Endothelial cell of umbilical vein (primary cell): Measurements from ENCODE around the gene BCR. TPM values are rescaled to one million over a fixed set of nuclear protein-coding genes. Genes with fewer than 3 reads are reported as not detected.

ENCODE experiments used
- BruUV-seq: library from RNA; stranded (reverse); fragments of 400-500 nt; replicated peaks from 2 replicates; lab custom pipeline; 2021; lab: Mats Ljungman, UMichigan
- CTCF ChIA-PET: fragments of 300-600, 350-600 bp; sonication (Branson Sonifier 250); formaldehyde crosslinking; loops from one replicate; lab custom pipeline; 2021; ENCODE audit warnings: antibody characterized with exemption, inconsistent platforms; lab: Charles Lee
- POLR2A ChIA-PET: fragments of 300-600, 350-600 bp; sonication (Branson Sonifier 250); formaldehyde crosslinking; loops from one replicate; lab custom pipeline; 2021; ENCODE audit warnings: antibody characterized with exemption, inconsistent platforms; lab: Charles Lee
- DNase-seq: peaks from one replicate; pipeline ENCODE4 v3.0.0-alpha.2; 2011; ENCODE audit warnings: low read depth, low spot score
- FAIRE-seq: peaks from 2 replicates; lab custom pipeline; 2011; peaks lifted over from hg19 to GRCh38; lab: Jason Lieb, UNC
- H2AFZ ChIP-seq: 2 replicates; pipeline ENCODE4 v1.6.0; 2012; ENCODE audit warnings: low read depth, low read length, control low read depth, inconsistent platforms
- H3K27ac ChIP-seq: 2 replicates; pipeline ENCODE4 v1.5.1; 2011; ENCODE audit warnings: low read depth, mild to moderate bottlenecking, control low read depth, low read length, moderate library complexity; ENCODE audit not compliant: insufficient read depth
- H3K27me3 ChIP-seq, 2 experiments: 2 replicates each; pipeline versions ENCODE4 v1.6.0 to v1.6.1; 2011; ENCODE audit warnings: low read length in 2 of 2, mixed read lengths in 1 of 2; ENCODE audit not compliant: control insufficient read depth in 2 of 2, insufficient read depth in 2 of 2
- H3K36me3 ChIP-seq, 2 experiments: 2 replicates in 1 of 2; 3 replicates in 1 of 2; pipeline ENCODE4 v1.5.1; 2011; ENCODE audit warnings: low read length in 2 of 2, mild to moderate bottlenecking in 1 of 2, moderate library complexity in 1 of 2; ENCODE audit not compliant: control insufficient read depth in 2 of 2, insufficient read depth in 2 of 2; ENCODE audit errors: extremely low read depth in 1 of 2
- H3K4me1 ChIP-seq: 3 replicates; pipeline ENCODE4 v1.5.1; 2011; ENCODE audit warnings: mild to moderate bottlenecking, low read length; ENCODE audit not compliant: control insufficient read depth, insufficient read depth; ENCODE audit errors: extremely low read depth
- H3K4me2 ChIP-seq: 2 replicates; pipeline ENCODE4 v1.6.1; 2011; ENCODE audit warnings: low read length, control low read depth, mixed read lengths; ENCODE audit not compliant: insufficient read depth
- H3K4me3 ChIP-seq, 3 experiments: fragments of 200-600 bp in 1 of 3; sonication (generic), shearing (Covaris generic) in 1 of 3; replicated peaks in 1 of 3; 2 replicates each; pipeline ENCODE4 v1.5.1; 2011 to 2016; ENCODE audit warnings: control low read depth in 3 of 3, low read length in 3 of 3, mild to moderate bottlenecking in 2 of 3, inconsistent platforms in 1 of 3, low read depth in 1 of 3, moderate library complexity in 1 of 3; ENCODE audit not compliant: insufficient read depth in 1 of 3
- H3K79me2 ChIP-seq: 2 replicates; pipeline ENCODE4 v1.6.0; 2012; ENCODE audit warnings: low read length, inconsistent platforms; ENCODE audit not compliant: control insufficient read depth, insufficient read depth
- H3K9ac ChIP-seq: replicated peaks from 2 replicates; pipeline ENCODE3; 2011; ENCODE audit warnings: low read length, control low read depth; ENCODE audit not compliant: insufficient read depth; ENCODE audit errors: extremely low read depth
- H3K9me1 ChIP-seq: replicated peaks from 3 replicates; pipeline ENCODE4 v1.6.0; 2011; ENCODE audit warnings: mild to moderate bottlenecking, low read length; ENCODE audit not compliant: control insufficient read depth, insufficient read depth; ENCODE audit errors: extremely low read depth
- H3K9me3 ChIP-seq: replicated peaks from 2 replicates; pipeline ENCODE4 v1.5.1; 2012; ENCODE audit warnings: low read length, inconsistent platforms; ENCODE audit not compliant: control insufficient read depth, insufficient read depth
- H4K20me1 ChIP-seq: replicated peaks from 2 replicates; pipeline ENCODE3; 2011; ENCODE audit warnings: mild to moderate bottlenecking, low read length; ENCODE audit not compliant: control insufficient read depth, insufficient read depth; ENCODE audit errors: extremely low read depth
- CTCF ChIP-seq, 2 donors: IDR thresholded peaks; 1 replicate in 1 of 2; 2 replicates in 1 of 2; pipeline ENCODE4 v1.5.1; 2011; ENCODE audit warnings: low read length in 2 of 2, mild to moderate bottlenecking in 2 of 2, moderate library complexity in 2 of 2, control low read depth in 1 of 2, inconsistent platforms in 1 of 2, low read depth in 1 of 2; ENCODE audit not compliant: insufficient read depth in 1 of 2; ENCODE audit errors: extremely low read depth in 1 of 2
- EZH2 ChIP-seq: IDR thresholded peaks from 2 replicates; pipeline ENCODE4 v1.6.1; 2012; ENCODE audit warnings: borderline replicate concordance, low read depth, mild to moderate bottlenecking, moderate library complexity, low read length, inconsistent platforms; ENCODE audit not compliant: severe bottlenecking
- FOS ChIP-seq: IDR thresholded peaks from 2 replicates; pipeline ENCODE4 v1.6.1; 2011; ENCODE audit warnings: mild to moderate bottlenecking, low read length, moderate library complexity, borderline replicate concordance; ENCODE audit not compliant: insufficient read depth
- GATA2 ChIP-seq: IDR thresholded peaks from 2 replicates; pipeline ENCODE4 v1.7.0; 2011; ENCODE audit warnings: low read depth, mild to moderate bottlenecking, moderate library complexity, mixed read lengths, low read length; ENCODE audit not compliant: insufficient read length, insufficient read depth
- JUN ChIP-seq: IDR thresholded peaks from 2 replicates; pipeline ENCODE4 v1.6.1; 2011; ENCODE audit warnings: borderline replicate concordance, low read depth; ENCODE audit not compliant: insufficient read length, insufficient read depth
- MAX ChIP-seq: IDR thresholded peaks from 2 replicates; pipeline ENCODE4 v1.6.1; 2011; ENCODE audit not compliant: insufficient read depth, insufficient read length
- MYC ChIP-seq: IDR thresholded peaks from one replicate; pipeline ENCODE4 v1.6.1; 2011; ENCODE audit warnings: mild to moderate bottlenecking, low read depth, low read length
- POLR2A ChIP-seq: IDR thresholded peaks from 2 replicates; pipeline ENCODE4 v1.6.1; 2012; ENCODE audit warnings: low read depth, mild to moderate bottlenecking, control low read depth, low read length
- POLR2AphosphoS5 ChIP-seq: IDR thresholded peaks from 2 replicates; pipeline ENCODE4 v1.6.1; 2012; ENCODE audit warnings: low read depth, mild to moderate bottlenecking, control low read depth, low read length, moderate library complexity; ENCODE audit not compliant: insufficient read depth
- dilution Hi-C: fragments of 300-500 bp; cut with MboI; formaldehyde crosslinking; loops from one replicate; pipeline ENCODE4 v1.15.0; 2019; ENCODE audit warnings: low sequenced_read_pairs; ENCODE audit not compliant: extremely low pct_ligation_motif_present
- intact Hi-C: fragments of 100-400 bp; cut with micrococcal nuclease; formaldehyde crosslinking; loops from one replicate; pipeline ENCODE4 v1.10.0; 2022
- polyA plus RNA-seq, 4 experiments: library from polyadenylated mRNA; depleted of rRNA in 3 of 4; stranded (reverse) in 3 of 4; unstranded in 1 of 4; fragments of >200 nt; gene quantifications; 2 replicates each; pipeline versions ENCODE4 v1.2.1 to v1.2.3, GENCODE V29; 2011 to 2012; ENCODE audit warnings: missing spikeins in 1 of 4
- total RNA-seq: library from RNA; stranded (reverse); gene quantifications from 2 replicates; pipeline ENCODE4 v1.2.3, GENCODE V29; 2021

BCR gene
- total and polyA plus RNA-seq, 2 donors (not counting 3 experiments of a cell fraction or from before 2014, with no cell fraction given): 129 to 141 TPM

DNA sequence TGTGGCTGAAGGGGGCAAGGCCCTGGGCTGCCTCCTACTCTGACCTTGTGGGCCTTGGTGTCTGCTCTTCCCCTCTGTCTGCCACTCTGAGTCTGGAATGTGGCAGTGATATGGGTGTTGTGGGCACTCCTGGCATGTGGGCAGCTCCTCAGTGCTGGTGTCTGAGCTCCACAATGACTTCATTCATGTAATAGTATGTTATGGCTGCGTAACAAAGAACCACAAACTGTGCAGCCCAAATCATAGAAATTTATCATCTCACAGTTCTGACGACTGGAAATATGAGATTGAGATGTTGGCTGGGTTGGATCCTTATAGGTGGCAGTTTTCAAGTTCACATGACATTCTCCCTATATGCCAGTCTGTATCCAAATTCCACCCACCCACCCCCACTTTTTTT is 59.1 kb downstream of the BCR start:
- Histone ChIP-seq H3K79me2 (peaks cover 95% of the 10 kb centered on the region), H3K4me1 (peaks cover 30% of the 10 kb centered on the region), H3K36me3 (peaks cover 0 to 3% of the 10 kb centered on the region in 2 experiments), H2AFZ (no peak overlapping the region), H3K9me1 (no peaks in the 10 kb centered on the region), H3K9me3 (no peaks in the 10 kb centered on the region), H3K27ac (no peak overlapping the region), H3K4me2 (no peak overlapping the region), H3K9ac (no peak overlapping the region), H3K27me3 (no peaks in the 10 kb centered on the region), H4K20me1 (no peaks in the 10 kb centered on the region), H3K4me3 (no peak overlapping the region)
- no peak for DNase-seq
- intact Hi-C loops: no loop called here
- TF ChIP-seq POLR2A (no peak), CTCF (IDR thresholded peaks at IDR 0.05; ENCODE audit: extremely low read depth in 1 of 2, insufficient read depth in 1 of 2, low read depth in 1 of 2, low read length in 2 of 2) (no peak), POLR2AphosphoS5 (no peak), JUN (no peak), EZH2 (no peak), FOS (no peak), GATA2 (no peak), MYC (no peak), MAX (no peak)
- dilution Hi-C loops: no loop called here
- POLR2A ChIA-PET: no interaction called here
- no peak for FAIRE-seq
- BruUV-seq: no TSS peak
- CTCF ChIA-PET: interaction anchor here (1.5 kb wide), 2 partner anchors 42 to 56 kb away, joined by 4 to 5 read pairs; no protein-coding TSS in a partner anchor
